HG02885 (cell line): ENCODE data around the gene CIZ1.
"Not testable (repeated sequence)": the region's sequence is repeated elsewhere in the genome, so short reads cannot be mapped to it uniquely, and the experiment has no call there.

ENCODE experiments used
- ATAC-seq: cut with Tn5 transposase; IDR thresholded peaks from one replicate; pipeline ENCODE4 v1.9.1; 2021; ENCODE audit warnings: mild to moderate bottlenecking; ENCODE audit not compliant: unreplicated experiment, poor library complexity

CIZ1 gene

DNA sequence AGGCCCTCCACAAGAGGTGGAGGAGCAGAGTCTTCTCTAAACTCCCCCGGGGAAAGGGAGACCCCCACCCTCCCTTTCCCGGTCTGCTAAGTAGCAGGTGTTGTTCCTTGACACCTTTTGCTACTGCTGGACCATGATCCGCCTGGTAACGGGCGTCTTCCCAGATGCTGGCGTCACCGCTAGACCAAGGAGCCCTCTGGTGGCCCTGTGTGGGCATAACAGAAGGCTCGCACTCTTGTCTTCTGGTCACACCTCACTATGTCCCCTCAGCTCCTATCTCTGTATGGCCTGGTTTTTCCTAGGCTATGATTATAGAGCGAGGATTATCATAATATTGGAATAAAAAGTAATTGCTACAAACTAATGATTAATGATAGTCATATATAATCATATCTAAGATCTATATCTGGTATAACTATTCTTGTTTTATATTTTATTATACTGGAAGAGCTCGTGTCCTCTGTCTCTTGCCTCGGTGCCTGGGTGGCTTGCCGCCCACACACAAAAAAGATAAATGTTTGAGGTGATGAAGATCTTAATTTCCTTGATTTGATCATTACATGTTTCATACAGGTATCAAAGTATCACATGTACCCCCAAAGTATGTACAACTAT lies 61.3 kb downstream of the CIZ1 start:
- not testable (repeated sequence) for ATAC-seq

DNA sequence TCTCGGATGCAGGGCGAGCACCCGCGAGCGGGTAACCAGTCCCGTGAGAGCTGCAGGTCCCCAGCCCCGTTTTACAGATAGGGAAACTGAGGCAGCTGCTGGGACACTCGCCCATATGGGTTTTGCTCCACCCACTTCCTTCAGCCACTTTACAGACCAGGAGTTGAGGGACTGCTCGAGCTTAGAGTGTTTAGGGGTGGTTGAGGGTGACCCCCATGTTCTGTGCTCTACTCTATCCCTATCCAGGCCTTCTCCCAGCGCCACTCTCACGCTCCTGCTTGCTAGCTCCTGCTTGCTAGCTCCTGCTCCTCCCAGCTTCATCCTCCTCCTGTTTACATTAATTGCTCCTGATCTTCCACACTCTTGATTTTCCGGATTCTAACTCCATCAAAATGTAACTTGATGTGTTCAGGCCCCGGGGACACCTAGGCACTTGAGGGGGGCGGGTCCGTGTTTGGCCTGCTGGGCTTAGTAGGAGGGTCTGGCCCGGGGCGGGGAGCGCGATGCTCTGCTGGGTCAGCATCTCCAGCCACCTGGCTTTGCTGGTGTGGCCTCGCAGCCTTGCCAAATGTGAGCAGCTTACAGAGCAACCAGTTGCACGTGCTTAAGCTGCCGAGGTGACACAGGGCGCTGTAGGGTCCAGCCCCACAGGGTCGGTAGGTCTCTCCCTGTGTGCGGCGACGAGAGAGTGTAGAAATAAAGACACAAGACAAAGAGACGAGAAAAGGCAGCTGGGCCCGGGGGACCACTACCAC lies 62.4 kb downstream of the CIZ1 start:
- no peak for ATAC-seq

DNA sequence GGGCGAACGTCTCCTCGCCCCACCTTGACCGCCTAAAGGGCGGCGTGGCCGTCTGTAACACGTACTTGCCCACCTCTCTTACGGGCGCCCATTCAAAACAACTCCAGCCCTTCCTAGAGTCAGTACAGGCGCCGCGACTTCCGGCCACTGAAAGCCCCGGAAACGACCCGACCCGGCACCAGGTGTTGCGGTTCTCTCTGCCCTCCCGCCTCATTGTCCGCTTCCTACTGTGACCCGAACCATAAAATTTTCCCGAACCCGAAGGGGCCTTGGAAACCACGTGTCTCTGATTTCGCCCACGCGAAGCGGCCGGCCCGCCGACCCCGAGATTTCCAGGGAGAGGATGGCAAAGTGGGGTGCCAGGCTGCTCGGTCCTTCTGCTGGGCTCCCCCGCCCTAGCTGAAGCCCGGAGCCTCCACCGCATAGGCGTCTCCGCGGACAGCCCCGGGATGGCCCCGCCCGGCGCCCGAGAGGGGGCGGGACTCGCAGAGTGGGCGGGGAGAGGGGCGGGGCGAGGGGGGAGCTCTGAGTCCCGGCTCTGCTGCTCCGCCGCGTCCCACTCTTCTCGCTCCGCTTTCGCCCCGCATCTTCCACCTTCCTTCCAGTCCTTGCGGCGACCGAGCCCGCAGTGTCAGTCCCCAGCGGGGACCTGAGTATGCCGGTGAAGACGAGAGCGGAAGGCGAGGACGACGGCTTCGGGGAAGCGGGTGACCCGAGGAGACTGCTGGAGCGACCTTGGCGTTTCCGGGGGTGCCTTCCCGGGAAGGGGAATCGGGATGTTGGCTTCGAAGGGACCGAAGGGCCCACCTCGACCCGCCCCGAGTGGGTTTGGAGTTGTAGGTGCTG lies 63.2 kb downstream of the CIZ1 start:
- peak; percentile 63 for ATAC-seq

DNA sequence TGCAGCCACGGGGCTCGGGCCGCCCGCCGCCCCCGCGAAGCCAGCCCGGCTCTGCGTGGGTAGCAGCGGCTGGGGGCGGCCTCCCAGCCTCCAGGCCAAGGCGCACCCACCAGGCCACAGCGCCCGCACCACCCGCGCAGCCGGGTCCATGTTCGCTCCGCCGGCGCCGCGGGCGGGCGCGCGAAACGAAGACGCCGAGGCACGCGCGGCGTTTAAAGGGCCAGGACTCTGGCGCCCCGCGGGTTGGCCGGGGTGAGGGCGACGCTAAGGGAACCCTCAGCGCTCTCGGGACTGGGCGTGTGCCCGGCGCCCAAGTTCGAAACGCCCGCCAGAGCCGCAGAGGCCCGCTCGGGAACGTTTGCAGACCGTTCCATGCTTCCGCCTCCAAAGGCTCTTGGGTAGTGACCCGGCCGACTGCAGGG lies 63.8 kb downstream of the CIZ1 start, which contains the start of gene PTGES2:
TSS of gene PTGES2 (minus strand) at position 162 of the 422 bp plus-strand sequence. CDS start at position 150, 12 bp downstream.
- ATAC-seq = peak; percentile 63

DNA sequence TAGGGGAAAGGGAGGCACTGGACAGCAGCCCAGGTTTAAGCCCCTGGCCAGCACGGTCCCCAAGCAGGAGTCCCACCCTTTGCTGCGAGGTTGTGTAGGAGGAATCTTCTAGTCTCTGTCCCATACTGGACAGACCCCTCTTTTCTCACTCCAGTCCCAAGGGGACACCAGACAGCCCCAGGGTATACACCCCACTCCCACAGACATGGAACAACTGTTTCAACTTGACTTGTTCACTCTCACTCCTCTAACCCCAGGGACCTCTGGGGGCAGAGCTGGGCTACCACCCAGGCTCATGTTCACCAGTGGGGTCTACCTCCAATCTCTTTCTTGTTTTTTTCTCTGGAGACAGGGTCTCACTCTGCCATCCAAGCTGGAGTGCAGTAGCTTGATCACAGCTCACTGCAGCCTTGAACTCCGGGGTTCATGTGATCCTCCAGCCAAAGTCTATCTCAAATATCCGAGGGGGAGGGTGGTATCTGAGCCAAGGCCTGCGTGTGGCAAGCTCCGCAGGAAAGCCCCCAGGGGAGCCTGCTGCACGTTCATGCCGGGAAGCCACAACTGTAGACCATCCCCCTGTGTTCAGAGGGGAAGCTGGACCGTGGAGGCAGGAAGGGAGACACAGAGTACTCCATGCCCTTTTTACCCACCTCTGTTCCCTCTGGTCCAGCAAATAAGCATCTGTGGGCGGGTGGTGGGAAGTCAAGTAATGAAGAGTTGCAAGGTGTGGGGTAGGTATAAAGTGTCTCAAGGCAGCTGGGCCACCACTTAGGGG lies 65.6 kb downstream of the CIZ1 start:
- ATAC-seq = no peak

DNA sequence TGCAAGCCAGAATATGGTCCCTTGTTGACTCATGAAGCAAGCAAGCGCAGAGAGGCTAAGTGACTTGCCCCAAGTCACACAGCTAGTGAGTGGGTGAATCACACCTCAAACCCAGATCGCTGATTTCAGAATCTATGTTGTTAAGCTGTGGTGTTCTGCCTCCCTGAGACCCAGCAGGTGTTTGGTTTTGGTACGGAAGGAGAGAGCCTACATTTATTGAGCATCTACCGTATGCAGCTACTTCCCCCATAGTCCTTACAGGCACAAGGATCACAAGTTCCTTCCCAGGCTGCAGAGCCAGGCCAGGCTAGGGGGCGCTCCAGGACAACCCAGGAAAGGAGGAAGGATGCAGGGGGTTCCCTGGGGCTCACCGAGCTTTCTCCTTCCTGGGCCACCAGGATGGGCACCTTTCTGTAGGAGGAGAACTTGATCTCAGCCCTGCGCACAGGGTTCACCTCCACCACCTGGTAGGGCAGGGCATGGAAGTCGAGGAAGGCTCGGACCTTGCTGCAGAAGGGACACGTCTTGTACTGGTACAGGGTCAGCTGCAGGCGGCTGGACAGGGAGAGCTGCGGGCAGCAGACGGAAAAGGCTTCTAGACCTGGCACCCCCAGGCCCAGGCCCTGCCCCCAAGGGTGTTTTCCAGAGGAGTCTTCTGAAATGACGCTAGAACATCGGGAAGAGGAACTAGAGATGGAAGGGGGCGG lies 66.3 kb downstream of the CIZ1 start:
- no peak for ATAC-seq

DNA sequence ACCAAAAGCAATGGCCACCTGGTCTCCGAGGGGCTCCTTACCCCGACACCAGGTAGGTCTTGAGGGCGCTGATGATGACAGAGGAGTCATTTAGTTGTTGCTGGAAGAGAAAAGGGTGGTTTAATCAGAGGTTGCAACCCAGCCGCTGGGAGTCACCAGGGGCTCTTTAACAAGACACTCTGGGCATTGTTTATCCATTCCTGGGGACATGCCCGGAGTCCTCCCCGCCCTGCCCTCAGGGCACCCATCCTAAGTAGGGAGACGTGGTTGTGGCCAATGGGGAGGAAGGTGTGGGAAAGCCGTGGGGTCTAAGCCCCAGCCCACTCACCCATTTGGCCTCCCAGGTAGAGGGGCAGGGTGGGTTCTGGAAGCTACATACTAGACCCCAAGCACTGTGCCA lies 66.9 kb downstream of the CIZ1 start:
- ATAC-seq = no peak

DNA sequence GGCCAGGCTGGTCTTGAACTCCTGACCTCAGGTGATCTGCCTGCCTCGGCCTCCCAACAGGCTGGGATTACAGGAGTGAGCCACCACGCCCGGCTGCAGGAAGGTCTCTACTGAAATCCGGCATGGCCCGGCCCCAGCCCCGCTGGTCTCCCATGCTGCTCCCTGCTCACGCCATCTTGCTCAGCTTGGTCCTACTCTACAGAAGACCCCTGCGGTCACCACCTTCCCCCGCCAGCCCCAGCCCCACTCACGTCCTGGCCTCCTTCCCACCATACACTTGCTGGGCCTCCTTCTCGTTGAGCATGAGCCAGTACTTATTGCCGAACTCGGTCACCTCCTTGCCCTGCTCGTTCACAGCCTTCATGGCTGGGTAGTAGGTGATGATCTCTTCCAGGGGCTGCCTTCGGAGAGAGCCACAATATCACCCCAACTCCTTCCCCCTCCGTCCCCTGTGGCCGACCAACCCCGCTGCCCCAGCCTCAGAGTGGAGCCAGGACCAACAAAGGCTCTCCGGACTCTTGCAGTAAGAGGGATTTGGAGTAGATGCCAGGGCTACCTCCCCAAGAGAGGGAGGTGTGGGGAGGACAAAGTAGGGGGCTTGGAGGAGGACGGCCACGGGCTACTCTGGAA lies 67.8 kb downstream of the CIZ1 start:
- no peak for ATAC-seq

DNA sequence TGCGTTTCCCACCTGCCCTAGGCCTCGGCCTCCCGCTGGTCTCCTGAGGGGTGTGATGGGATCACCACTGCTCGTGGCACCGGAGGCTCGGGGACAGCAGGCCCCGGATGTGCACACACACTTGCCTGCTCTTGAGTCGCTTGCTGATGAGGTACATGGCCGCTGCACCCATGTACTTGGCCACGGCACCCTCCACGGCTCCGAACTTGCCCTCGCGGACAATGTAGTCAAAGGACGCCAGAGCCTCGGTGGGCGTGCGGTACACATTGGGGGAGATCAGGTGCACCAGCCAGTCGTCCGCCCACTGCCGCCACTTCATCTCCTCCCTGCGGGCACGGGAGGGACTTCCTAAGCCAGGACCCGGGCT lies 68.6 kb downstream of the CIZ1 start:
- no peak for ATAC-seq

DNA sequence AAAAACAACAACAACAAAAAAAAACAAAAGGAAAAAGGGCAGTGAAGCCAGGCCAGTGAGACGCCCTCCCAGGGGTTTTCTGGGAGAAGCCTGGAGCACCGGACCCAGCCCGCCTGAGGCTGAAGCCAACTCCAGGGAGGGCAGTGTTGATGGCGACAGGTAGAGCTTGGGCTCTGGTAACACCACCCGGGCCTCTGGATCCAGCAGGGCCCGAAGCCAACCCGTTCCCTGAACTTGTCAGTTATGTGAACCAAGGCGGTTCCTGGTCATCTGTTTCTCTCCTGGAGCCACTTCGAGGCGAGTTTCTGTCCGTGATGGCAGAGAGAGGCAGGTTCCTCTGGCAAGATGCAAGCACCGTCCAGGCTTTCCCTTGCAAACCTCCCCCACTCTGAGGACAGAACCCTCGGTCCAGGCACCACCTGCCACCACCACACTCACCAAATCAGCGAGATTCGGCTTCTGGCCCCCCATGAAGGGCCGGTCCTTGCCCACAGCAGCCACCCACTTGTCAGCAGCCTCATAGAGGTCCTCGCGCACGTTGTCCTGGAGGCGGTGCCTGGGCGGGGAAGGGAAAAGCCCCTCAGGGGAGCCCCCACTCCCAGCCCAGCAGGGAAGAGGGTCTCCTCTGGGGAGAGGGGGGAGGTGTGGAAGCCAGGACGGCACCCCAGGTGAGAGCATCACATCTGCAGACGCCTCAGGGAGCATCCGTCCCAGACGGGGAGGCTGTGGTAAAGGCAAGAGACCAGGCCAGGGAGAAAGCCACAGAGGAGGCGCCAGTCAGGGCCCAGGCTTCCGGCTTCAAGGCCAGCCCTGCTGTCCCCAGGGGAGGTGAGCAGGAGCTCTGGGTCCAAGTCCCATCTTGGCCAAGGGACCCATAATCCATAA lies 69.2 kb downstream of the CIZ1 start:
- ATAC-seq = no peak

DNA sequence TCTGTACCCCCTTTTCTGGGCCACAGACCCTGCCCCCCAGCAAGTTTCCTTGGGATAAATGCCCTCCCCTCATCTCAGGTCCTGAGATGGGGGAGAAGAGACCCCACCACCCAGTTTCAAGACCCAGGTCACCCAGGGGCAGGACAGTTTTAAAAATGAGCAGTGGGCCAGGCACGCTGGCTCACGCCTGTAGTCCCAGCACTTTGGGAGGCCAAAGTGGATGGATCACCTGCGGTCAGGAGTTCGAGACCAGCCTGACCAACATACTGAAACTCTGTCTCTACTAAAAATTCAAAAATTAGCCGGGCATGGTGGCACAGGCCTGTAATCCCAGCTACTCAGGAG lies 69.9 kb downstream of the CIZ1 start:
- no peak for ATAC-seq

DNA sequence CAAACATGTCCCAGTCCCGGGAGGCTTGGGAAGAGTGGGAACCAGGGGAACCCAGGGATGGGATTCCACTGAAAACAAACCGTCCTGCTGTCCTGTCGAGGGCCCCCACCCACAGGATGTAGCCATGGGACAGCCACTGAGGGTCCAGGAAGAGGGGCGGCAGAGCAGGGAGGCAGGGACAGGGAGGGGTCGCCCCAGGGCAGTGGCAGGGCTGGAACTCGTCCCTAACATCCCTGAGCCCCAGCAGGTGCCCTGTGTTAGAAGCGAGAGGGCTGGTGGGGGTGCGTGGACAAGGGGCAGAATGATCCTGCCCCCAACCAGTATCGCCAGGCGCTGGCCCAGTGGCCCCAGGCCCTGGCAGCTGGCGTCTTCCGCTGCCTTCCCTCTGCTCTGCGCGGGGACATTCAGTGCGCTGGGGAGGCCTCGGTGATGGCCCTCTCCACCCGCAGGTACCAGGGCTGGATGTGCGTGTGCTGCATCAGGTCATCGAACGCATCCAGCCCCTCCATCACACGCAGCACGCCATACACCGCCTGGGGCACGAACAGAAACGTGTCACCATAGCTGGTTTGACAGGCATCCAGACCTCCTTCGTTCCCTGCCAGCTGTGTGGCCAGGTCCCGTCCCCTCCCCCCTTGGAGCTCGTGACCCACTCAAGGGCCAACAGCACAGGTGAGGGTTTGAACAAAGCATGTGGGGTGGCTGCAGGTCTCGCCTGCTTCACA lies 70.5 kb downstream of the CIZ1 start:
- no peak for ATAC-seq

DNA sequence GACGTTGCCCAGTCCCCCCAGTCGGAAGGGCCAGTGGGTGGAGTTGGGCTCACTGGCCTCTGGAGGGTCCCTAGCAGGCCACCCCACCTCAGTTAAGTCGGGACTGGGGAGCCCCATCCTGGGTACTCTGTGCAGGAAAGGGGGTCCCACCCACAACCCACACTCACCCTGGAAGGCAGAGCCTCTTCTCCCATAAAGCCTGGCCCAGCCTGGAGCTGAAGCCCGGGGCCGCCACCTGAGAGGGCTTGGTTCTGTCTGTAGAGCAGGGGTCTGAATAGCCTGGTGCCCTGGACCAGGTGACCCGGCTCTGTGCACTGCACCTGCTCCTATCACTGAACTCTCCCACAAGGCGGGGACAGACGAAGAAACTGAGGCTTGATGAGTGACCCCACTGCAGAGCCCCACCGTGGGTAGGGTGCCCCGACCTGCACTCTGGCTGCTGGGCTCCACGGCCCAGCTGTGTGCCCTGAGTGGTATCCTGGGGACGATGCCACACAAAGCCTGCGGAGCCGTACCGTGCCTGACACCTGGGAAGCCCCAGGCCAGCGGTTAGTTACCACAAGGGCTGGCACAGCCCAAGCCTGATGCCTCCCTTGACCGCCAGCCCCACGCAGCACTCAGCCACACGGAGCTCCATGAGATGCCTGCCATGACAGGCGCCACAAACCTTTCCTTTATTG lies 71.2 kb downstream of the CIZ1 start:
- ATAC-seq = no peak

DNA sequence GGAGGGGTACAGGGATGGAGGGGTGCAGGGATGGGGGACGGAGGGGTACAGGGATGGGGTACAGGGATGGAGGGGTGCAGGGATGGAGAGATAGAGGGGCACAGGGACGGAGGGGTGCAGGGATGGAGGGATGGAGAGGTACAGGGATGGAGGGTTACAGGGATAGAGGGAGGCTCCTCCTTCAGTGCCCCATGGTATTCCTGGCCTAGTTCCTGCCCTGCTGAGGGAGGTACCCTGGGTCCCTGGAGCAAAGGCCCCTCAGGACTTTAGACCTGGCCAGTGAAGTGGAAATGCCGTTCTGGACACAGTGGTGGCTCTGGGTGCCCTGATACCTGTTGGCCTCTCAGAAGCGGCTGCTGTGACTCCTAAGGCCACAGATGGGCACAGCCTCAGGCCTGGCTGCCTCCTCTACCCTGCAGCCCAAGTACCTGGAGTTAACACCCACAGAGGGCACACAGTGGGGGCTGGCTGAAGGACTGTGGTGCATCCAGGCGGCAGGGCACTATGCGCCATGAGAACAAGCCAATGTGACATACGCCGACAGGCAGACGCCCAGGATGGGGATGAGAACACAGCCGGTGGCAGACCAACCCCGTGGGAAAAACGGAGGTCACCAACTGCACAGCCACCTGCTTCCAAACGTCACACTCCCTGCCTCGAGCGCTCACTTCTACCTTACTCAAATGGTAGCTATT lies 72.3 kb downstream of the CIZ1 start:
- no peak for ATAC-seq

DNA sequence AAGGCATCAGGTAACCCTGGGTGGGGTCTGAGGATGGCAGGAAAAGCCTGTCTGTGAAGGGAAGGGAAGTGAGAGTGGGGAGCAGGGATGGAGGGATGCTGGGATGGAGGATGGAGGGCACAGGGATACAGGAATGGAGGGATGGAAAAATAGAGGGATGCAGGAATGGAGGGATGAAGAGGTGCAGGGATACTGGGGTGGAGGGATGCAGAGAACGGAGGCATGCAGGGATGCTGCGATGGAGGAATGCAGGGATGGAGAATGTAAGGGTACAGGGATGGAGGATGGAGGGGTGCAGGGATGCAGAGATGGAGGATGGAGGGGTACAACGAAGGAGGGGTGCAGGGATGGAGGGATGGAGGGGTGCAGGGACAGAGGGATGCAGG lies 72.9 kb downstream of the CIZ1 start:
- no peak for ATAC-seq

DNA sequence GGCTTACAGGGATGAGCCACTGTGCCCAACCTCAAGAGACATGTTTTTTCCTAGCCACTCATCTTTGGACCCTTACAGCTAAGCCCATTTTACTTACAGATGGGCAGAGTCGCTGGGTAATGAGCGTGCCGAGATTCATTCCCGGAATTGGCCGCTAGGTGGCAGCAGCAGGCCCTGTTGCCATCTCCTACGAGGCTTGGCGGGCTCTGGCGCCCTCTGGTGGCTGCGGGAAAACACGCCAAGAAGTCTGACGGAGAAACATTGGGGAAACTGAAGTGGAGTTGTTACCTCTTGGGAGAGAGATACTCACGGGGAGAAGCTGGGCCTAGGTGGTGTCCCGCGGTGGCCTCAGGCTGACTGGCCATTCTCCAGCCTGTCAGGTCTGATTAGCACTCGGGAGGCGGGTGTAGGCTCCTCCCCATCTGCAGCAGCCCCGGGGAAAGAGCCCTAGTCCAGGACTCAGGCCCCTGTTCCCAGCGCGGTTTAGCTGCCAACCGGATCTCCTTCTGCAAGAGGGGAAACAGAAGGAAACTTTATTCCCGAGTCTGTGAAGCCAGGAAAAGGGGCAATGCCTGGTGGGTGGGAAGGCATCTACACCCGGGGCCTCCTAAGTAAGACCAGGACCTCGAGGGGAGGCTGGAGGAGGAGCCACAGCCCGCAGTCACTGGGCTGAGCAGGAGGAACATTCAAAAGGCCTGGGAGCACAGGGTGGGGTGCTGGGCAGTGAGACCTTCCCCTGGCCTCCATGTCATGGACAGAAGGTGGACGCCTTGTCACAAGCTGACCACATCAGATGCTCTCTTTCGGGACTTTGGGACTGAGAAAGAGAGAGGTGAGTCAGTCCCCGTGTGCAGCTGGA lies 73.5 kb downstream of the CIZ1 start:
- peak; percentile 54 for ATAC-seq
